GM21723 (cell line): ENCODE data around the gene CORO7.

ENCODE experiments used
- ATAC-seq: cut with Tn5 transposase; IDR thresholded peaks from one replicate; pipeline ENCODE4 v1.9.1; 2021; ENCODE audit warnings: mild to moderate bottlenecking, moderate library complexity; ENCODE audit not compliant: unreplicated experiment

The CORO7 gene

DNA sequence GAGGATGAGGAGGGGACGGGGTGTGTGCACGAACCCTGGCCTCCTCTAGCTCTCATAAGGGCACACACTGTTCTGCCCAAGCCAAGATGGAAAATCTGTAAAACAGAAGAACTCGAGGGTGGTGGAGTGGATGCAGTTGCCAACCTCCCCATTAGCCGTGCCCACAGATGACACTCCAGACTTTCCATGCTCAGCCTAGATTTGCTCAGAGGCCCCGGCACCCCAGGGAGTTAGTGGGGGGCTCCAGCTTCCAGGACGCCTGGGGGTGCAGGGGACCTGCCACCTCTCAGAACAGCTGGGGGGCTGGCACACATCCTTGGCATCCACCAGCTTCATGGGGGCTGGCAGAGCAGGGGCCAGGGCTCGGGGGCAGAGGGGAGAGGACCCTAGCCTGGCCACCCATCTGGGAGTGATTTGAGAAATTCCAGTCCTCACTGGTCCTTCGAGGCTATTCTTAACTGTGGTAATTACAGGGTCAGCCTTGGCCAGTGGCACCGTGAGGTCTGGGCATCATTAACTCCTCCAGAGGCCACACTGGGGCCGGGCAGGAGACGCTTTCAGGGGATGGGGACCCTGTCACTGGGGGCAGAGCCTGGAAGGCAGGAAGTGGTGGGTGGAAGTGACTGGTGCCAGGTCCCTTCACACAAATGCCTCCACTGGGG lies 30.5 kb downstream of the CORO7 start:
- no peak for ATAC-seq

DNA sequence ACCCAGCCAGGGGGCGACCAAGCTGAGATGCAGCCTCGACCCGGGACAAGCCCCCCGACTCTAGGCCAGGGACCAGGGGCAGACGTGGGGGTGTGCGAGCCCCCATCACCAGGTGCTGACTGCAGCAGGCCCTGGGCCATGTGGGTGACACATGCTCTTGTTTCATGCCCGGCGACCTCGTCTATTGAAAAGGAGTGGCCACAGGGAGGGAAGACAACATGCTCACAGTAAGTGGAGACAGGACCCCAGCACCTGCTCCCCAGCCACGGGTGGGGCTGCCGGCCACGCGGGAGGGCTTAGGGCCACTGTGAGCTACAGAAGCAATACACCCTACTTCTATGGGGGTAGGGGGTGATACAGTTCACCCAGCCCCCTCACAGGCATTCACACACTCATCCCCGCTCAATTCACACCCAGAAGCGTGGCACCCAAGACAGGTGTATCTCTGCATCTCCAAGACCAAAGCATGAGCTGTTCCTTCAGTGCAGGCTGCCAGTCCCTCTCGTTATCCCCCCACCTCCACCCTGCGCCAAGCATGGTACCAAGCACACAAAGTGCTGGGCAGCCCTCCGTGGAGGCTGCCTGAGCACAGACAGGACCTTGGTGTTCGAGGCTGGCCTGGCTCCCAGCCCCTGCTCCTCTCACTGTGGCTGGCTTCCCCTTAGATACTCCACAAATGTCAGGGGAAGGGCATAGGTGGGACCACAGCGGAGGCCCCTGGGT lies 31.2 kb downstream of the CORO7 start:
- ATAC-seq = no peak

DNA sequence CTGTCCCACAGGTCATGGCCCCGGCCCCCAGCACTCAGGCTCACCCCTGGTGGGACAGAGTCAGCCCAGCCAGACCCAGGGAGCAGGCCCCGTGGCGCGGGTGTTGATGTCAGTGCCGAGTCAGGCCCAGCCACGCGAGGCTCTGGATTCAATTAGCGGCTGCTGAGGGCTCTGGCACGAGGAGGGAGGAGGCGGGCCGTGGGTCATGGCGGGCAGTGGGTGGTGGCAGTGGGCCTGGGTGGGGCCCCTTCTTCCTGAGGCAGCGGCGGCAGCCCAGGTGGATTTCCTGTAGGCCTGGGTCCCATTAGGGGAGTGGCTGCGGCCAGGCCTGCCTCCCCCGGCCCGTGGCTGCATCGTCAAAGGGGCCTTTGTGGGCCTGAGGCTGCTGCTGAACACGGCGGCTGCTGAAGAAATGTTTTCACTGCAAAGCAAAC lies 31.9 kb downstream of the CORO7 start:
- ATAC-seq = no peak

DNA sequence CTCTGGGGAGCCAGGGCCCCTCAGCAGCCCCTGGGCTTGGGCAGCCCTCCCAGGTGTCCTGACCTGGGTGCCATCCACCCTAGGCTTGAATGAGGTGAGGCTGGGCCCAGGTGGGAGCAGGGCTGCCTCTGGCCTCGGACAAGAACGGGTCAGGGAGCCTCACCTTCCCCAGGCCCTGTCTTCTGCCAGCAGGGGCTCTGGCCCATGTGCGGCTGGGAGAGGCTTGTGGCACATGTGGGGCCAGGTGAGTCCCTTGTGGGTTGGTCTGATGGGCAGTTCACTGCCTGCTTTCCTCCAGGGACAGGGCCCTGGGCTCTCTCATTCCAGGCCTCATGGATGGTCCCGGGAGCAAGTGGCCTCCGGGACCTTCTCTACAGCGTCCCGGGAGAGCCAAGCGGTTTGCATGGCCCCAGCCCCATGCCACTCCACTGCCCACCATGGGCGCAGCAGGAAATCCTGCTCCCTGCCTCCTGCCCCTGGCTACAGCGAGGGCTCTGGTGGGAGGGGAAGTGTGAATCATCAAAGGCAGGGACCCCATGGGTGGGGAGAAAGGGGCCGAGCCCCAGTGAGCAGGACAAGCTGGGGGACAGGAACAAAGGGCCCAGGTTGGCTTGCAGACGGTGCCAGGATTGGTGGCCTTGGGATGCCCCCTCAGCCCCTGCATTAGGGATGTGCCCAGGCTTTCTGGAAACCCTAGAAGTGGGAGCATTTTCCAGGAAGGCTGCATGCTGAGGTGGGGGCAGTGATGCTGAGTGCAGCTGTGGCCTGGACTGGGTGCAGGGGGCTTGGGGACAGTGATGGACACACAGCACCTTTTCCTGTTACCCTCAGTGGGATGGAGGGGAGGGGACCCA lies 32.6 kb downstream of the CORO7 start:
- no peak for ATAC-seq

DNA sequence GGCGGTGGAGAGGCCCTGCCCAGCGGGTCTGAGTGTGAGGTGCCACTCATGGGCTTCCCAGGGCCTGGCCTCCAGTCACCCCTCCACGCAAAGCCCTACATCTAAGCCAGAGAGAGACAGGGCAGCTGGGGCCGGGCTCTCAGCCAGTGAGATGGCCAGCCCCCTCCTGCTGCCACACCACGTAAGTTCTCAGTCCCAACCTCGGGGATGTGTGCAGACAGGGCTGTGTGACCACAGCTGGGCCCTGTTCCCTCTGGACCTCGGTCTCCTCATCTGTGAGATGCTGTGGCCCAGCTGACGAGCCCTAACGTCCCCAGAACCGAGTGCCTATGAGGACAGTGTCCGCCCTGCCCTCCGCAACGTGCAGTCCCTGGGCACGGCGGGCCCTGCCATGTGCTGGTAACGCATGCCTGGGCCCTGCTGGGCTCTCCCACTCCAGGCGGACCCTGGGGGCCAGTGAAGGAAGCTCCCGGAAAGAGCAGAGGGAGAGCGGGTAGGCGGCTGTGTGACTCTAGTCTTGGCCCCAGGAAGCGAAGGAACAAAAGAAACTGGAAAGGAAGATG lies 33.5 kb downstream of the CORO7 start:
- no peak for ATAC-seq

DNA sequence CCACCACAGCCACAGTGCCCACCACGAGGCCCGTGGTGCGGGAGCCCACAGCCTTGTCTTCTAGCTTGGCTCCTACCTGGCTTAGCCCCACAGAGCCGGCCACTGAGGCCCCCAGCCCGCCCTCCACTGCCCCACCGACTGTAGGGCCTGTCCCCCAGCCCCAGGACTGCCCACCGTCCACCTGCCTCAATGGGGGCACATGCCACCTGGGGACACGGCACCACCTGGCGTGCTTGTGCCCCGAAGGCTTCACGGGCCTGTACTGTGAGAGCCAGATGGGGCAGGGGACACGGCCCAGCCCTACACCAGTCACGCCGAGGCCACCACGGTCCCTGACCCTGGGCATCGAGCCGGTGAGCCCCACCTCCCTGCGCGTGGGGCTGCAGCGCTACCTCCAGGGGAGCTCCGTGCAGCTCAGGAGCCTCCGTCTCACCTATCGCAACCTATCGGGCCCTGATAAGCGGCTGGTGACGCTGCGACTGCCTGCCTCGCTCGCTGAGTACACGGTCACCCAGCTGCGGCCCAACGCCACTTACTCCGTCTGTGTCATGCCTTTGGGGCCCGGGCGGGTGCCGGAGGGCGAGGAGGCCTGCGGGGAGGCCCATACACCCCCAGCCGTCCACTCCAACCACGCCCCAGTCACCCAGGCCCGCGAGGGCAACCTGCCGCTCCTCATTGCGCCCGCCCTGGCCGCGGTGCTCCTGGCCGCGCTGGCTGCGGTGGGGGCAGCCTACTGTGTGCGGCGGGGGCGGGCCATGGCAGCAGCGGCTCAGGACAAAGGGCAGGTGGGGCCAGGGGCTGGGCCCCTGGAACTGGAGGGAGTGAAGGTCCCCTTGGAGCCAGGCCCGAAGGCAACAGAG lies 34.2 kb downstream of the CORO7 start:
- ATAC-seq = no peak

DNA sequence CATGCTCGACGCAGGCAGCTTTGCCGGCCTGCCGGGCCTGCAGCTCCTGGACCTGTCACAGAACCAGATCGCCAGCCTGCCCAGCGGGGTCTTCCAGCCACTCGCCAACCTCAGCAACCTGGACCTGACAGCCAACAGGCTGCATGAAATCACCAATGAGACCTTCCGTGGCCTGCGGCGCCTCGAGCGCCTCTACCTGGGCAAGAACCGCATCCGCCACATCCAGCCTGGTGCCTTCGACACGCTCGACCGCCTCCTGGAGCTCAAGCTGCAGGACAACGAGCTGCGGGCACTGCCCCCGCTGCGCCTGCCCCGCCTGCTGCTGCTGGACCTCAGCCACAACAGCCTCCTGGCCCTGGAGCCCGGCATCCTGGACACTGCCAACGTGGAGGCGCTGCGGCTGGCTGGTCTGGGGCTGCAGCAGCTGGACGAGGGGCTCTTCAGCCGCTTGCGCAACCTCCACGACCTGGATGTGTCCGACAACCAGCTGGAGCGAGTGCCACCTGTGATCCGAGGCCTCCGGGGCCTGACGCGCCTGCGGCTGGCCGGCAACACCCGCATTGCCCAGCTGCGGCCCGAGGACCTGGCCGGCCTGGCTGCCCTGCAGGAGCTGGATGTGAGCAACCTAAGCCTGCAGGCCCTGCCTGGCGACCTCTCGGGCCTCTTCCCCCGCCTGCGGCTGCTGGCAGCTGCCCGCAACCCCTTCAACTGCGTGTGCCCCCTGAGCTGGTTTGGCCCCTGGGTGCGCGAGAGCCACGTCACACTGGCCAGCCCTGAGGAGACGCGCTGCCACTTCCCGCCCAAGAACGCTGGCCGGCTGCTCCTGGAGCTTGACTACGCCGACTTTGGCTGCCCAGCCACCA lies 35.1 kb downstream of the CORO7 start:
- ATAC-seq = no peak

DNA sequence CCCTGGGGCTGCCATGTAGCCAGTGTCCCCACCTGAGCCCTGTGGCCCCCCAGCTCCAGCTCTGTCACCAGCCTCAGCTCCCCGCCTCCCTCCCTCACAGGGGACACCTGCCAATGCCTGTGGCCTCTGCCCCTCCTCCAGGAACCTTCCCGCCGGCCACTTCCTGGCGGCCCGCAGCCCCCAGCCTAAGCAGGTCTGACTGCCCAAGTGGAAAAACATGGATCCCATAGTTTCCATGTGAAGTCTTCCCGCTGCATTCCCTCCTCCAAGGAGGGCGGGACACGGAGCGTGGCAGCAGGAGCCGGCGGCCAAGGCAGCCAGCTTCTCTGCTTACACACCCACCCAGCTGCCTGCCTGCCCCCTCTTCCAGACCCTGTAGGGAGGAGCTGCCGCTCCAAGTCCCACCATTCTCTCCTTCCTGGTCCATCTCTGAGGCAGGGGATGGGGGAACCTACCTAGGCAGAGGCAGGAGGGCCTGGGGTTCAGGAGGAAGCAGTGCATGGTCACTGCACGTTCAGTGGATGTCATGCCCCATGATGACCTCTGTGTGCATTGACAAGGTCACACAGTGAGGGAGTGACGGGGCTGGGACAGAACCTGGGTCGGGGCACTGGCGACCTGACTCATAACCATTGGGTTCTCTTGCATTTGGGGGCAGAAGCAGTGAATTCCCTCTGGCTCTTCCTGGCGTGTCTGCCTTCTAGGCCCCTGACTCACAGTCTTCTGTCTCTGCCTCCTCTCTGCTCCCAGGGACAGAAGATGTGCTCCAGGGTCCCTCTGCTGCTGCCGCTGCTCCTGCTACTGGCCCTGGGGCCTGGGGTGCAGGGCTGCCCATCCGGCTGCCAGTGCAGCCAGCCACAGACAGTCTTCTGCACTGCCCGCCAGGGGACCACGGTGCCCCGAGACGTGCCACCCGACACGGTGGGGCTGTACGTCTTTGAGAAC lies 36.0 kb downstream of the CORO7 start:
- no peak for ATAC-seq

DNA sequence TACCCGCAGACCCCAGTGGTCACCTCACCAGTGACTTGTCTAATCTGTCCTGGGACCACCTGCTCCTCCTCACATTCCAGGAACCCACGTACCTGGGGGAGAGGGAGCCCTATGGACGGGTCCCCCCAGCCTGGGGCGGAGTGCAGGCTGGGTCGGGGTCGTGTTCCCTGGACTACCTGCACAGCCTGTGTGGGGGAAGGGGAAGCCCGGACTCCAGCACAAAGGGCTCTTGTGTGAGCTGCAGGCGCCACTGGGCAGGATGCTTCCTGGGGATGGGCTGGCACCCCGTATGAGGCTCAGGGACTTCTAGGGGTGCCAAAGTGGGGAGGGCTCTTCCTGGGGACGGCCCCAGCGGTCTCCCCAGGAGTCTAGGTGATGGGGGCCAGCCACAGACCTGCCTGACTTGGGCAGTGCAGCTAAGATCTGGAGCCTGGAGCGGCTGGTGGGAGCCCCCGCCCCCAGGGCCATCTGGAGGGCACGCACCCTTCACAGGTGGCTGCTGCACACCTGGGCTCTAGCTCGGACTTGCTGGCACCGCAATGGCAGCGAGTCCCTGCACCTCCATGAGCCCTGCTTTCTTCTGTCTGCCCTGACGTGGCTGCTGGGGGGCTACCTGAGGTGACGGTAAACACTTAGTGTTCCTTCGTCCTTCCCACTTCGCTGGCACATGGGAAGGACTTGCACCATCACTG lies 37.3 kb downstream of the CORO7 start:
- no peak for ATAC-seq

DNA sequence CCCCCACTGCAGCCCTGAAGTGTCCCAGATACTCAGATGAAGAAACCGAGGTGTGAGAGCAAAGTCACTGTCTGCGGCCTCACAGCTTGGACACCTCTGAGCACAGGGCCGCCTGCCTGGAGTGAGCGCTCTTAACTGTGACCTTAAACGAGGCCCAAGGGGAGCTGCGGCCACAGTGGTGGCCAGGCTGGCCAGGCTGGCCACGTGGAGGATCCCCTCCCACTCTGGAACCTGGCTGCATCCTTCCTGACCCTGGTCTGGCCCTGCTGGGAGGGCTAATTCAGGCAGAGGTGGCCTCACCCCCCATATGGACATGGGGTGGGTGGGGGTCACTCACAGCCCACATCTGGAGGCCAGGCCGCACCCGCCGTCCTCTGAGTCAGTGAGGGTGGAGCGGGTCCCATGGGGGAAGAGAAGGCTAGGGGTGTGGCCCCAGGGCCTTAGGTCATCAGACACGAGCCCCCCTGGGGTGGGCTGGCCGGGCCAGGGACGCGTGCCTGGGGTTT lies 38.2 kb downstream of the CORO7 start:
- ATAC-seq = no peak

DNA sequence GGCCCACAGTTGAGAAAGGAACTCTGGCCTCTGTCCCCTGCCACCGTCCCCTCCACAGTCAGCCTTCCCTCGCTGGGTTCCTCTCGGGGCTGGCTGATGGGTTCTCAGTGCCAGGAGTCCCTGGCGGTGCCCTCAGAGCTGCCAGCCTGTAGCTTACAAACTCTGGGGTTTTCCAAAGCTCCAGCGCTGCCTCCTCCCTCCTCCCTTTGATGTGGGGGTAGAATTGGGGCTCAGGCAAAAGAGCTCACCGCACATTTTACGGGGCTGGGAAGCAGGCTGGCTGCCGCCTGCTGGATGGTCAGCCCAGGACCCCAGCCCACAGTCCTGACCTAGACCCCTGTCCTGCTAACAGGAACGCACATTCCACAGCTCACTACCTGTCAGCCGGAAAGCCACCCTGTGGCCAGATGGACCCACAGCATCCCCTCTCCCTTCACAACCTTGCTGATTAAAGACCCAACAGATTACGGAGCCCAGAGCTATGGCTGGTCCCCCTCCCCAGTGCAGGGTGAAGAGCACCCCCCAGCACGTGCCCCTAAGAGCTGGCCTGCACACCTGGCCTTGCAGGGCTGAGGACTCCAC lies 38.7 kb downstream of the CORO7 start:
- ATAC-seq = no peak

DNA sequence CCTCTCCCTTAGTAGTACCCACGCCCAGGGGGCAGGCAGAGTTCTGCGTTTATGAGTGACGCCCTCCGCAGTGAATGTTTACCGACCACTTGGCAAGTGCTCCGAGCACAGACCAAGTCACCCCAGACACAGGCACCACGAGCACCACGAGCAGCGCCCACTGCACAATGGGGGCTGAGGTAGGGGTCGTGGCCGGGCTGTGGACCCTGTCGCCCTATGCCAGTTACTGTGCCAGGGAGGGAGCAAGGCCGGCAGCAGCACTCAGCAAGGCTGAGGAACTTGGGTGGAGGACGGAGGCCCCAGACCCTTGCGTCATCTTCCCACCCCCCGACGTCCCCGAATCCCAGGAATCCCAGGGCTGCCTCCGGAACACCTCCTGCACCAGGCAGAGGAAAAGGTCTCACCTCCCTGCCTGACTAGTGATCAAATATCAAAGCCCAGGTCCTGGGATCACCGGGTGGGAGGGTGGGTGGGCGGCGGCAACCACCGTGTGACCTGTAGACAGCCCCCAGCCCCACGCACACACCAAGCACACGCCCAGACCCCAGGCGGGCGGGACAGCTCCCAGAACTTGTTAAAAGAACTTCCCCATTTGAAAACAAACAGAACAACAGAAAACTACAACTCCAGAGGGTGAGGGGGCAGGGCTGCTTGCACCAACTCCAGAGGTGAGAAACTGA lies 39.4 kb downstream of the CORO7 start:
- ATAC-seq = no peak

DNA sequence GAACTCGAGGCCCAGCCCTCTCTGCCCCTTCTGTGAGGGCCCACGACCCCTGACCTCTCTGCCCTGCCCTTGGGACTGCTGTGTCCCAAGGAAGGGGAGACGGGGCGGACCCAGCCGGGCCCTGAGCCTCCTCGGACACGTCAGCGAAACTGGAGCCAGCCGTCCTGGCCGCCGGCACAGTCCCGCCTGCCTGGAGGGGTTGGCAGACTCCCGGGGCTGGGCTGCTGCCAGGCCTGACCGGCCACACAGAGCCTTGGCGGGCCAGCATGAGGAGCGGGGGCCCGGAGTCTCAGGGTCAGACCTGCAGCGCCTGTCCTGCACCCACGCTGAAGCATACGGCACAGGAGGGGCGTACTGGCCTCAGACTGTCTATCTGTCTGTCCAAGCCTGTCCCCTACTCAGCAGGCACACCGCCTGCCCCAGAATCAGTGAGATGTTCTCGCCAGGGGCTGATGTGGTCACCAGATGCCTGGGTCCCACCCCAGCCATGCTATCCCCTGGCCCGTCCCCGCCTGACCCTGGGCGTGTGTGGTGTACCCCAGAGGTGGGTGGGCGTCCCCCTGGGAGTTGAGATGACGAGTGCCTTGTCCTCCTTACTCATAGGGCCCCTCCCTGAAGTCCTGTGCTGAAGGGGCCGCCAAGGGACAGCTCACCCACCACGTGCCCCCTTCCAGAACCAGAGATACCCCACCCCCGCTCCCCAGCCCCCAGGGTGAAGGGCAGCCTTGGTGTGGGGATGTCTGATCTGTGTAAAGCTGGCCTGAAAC lies 40.1 kb downstream of the CORO7 start:
- ATAC-seq = no peak

DNA sequence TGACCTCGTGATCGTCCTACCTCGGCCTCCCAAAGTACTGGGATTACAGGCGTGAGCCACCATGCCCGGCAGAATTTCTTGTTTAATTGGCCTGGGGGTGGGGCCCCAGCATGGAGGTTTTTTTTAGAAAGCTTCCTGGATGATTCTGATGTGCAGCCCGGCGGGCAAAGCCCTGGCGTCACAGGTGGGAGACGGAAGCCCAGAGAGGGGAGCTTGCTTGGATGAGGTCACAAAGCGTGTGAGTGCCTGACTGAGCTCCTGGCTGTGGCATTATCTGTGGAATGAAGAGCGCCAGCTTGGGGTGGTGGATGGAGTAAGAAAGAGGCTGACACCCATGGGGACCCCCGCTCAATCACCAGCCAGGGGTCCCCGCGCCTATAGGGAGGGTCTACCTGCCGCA lies 40.7 kb downstream of the CORO7 start:
- ATAC-seq = no peak

DNA sequence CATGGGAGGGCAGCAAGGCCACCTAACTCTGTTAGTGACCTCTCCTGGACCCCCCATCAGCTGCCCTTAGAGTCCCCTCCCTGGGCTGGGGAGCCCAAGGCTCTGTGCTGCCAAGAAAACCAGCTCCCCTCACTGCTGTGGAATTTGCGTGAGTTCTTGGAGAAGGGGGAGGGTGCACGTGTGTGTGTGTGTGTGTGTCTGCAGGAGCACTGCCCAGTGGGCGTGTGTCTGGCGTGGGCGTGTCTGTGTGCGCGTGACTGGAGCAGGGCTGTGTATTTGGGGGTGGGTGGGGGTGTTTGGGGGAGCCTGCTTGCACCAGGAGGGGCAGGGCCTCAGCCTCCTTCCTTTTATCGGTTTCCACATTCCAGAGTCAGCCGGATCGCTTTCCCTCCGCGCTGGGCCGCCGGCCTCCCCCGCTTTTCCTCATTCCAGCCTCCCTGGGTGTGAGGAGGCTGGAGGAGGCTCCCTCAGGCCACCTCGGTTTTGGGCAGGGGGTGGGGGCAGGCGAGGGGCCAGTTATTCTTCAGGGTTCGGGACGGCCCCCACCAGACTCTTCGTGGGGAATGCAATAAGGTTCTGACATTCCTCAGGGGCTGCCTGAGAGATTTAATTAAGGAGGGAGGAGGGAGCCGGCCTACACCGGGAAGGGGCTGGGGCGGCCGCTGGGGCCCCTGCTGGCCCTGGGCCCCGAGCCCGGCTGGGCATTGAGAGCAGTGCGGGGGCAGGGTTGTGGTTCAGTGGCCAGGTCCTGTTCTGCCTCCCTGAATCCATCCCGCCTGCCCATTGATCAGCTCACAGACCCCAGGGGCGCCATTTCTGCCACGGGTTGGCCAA lies 42.3 kb downstream of the CORO7 start:
- ATAC-seq = no peak
